Duodenal mucosa (tissue), 2 donors: ENCODE measurements around the gene GRK2.
"Not testable (repeated sequence)": the region's sequence is repeated elsewhere in the genome, so short reads cannot be mapped to it uniquely, and the experiment has no call there.

Experiments used
- H3K27ac ChIP-seq: one replicate; pipeline ENCODE4 v1.7.0; 2013; ENCODE audit warnings: low read depth, low read length
- H3K27me3 ChIP-seq, 2 donors: one replicate each; pipeline ENCODE4 v1.7.0; 2013; ENCODE audit warnings: low read length in 2 of 2, control low read depth in 1 of 2; ENCODE audit not compliant: insufficient read depth in 2 of 2, control insufficient read depth in 1 of 2
- H3K36me3 ChIP-seq, 2 donors: one replicate each; pipeline ENCODE4 v1.7.0; 2013; ENCODE audit warnings: low read length in 2 of 2, control low read depth in 1 of 2; ENCODE audit not compliant: insufficient read depth in 2 of 2, control insufficient read depth in 1 of 2
- H3K4me1 ChIP-seq, 2 donors: one replicate each; pipeline ENCODE4 v1.7.0; 2013; ENCODE audit warnings: low read length in 2 of 2, control low read depth in 1 of 2; ENCODE audit not compliant: insufficient read depth in 2 of 2, control insufficient read depth in 1 of 2
- H3K4me3 ChIP-seq, 2 donors: one replicate each; pipeline ENCODE4 v1.7.0; 2013; ENCODE audit warnings: low read length in 2 of 2, low read depth in 1 of 2
- H3K9ac ChIP-seq, 2 donors: one replicate each; pipeline ENCODE4 v1.7.0; 2013; ENCODE audit warnings: low read length in 2 of 2, low read depth in 1 of 2
- H3K9me3 ChIP-seq, 2 donors: one replicate each; pipeline ENCODE4 v1.7.0; 2013; ENCODE audit warnings: low read length in 2 of 2, control low read depth in 1 of 2; ENCODE audit not compliant: control insufficient read depth in 1 of 2

The GRK2 gene

DNA sequence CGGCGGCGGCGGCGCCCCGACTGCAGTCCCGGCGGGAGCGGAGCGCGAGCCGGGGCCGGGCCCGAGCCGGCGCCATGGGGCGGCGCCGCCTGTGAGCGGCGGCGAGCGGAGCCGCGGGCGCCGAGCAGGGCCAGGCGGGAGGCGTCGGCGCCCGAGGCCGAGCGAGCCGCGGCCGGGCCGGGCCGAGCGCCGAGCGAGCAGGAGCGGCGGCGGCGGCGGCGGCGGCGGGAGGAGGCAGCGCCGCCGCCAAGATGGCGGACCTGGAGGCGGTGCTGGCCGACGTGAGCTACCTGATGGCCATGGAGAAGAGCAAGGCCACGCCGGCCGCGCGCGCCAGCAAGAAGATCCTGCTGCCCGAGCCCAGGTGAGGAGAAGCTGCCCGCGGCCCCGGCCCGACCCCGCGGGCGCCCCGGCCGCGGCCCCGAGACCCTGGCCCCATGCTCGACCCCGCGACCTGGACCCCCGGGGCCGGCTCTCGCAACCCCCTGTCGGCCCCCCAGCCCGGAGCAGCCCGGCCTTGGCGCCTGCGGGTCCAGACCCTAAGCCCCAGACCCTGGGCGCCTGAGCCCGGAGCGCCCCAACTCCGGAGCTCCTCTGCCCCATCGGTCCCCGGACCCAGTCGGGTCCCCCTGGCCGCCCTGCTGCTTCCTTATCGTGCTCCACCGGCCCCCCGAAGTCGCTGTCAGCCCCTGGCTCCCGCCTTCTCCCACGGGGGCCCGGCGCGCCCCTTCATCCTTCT lies at the start of gene GRK2:
Gene GRK2 (plus strand): TSS at position 25 of the 739 bp plus-strand sequence. CDS start 227 bp downstream, at position 252.
- H3K36me3 ChIP-seq: peaks cover 5 to 16% of the 10 kb centered on the region in 2 donors
- H3K27ac ChIP-seq: peak within 1 kb of the TSS; percentile 90
- H3K27me3 ChIP-seq: no peaks in the 10 kb centered on the region
- peak within 1 kb of the TSS; percentile 79 to 94 for H3K4me3 ChIP-seq
- peaks cover 55 to 63% of the 10 kb centered on the region in 2 donors for H3K4me1 ChIP-seq
- H3K9ac ChIP-seq: peak within 1 kb of the TSS; percentile 94 to 95
- no peaks in the 10 kb centered on the region for H3K9me3 ChIP-seq

DNA sequence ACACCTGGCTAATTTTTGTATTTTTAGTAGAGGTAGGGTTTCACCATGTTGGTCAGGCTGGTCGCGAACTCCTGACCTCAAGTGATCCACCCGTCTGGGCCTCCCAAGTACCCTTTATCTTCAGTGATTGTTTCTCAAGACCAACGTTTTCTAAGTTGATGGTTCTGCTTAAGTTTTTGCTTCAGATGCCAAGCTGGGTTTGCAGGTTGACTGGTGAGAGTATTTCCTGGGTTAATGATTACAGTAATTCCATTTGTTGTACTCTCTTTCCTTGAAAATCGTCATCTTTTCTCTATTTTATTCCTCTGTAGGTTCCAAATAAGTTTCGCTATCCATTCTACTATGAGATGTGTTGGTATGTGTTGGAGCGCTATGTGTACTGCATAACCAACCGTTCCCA lies 38.5 kb upstream of the GRK2 start:
- Histone ChIP-seq H3K27me3 (no peaks in the 10 kb centered on the region), H3K4me1 (no peaks in the 10 kb centered on the region), H3K36me3 (peaks cover 12 to 54% of the 10 kb centered on the region in 2 donors), H3K27ac (no peak overlapping the region), H3K9ac (no peak overlapping the region), H3K4me3 (no peak overlapping the region), H3K9me3 (no peaks in the 10 kb centered on the region)

DNA sequence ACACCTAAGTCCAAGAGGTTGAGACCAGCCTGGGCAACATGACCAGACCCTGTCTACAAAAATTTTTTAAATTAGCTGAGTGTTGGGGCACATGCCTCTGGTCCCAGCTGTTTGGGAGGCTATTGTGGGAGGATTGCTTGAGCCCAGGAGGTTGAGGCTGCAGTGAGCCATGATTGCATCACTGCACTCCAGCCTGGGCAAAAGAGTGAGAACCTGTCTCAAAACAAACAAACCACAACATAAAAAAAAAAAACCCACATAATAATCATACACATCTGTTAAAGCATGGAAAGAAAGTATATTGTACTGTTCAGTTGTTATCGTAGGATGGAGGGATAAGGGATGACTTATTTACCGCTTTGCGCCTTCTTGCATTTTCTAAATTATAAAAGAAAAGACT lies 35.9 kb upstream of the GRK2 start:
- Histone ChIP-seq H3K27ac (no peak overlapping the region), H3K4me1 (no peaks in the 10 kb centered on the region), H3K9me3 (no peaks in the 10 kb centered on the region), H3K4me3 (no peak overlapping the region), H3K27me3 (no peaks in the 10 kb centered on the region), H3K36me3 (peaks cover 14 to 48% of the 10 kb centered on the region in 2 donors), H3K9ac (no peak overlapping the region)

DNA sequence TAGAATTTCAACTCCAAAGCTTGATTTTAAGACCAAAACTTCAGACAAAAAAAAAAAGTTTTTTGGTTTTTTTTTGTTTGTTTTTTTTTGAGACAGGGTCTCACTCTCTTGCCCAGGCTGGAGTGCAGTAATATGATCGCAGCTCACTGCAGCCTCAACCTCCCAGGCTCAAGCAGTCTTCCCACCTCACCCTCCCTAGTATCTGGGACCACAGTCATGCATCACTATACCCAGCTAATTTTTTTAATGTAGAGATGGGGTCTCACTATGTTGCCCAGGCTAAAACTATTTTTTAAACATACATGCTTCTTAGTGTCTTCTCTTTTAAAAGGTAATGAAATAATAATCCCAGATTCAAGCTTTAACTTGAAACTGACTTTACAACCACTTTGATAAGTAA lies 35.4 kb upstream of the GRK2 start:
- Histone ChIP-seq H3K9ac (no peak overlapping the region), H3K27ac (no peak overlapping the region), H3K4me1 (no peaks in the 10 kb centered on the region), H3K36me3 (peaks cover 14 to 45% of the 10 kb centered on the region in 2 donors), H3K9me3 (no peaks in the 10 kb centered on the region), H3K27me3 (no peaks in the 10 kb centered on the region), H3K4me3 (no peak overlapping the region)

DNA sequence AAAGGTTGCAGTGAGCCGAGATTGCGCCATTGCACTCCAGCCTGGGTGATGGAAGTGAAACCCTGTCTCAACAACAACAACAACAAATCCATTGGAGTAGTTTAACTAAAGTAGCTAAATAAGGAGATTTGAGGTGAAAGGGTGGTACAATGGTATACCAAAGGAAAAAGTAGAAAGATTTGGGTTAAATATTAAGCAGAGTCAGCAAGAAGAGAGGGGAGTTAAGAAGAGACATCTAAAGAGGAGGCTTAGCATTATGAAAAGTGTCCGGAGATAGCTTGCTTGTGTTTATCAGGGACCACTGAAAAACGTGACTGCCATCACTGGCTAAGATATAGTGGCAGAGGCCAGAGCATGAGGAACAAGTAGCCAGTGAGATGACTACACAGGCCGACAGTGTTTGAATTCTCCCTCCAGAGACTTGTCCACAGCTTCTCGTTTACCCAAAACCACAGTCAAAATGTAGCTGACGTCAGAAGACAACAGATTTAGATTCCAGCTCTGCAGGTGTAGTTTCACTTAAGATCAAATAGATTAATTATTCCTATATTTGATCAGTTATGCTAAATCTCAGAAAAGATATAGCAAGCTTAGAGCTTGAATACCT lies 32.6 kb upstream of the GRK2 start:
- Histone ChIP-seq H3K9ac (no peak overlapping the region), H3K27me3 (no peaks in the 10 kb centered on the region), H3K36me3 (peaks cover 10 to 30% of the 10 kb centered on the region in 2 donors), H3K4me1 (peaks cover under 1 to 4% of the 10 kb centered on the region in 2 donors), H3K9me3 (no peaks in the 10 kb centered on the region), H3K4me3 (no peak overlapping the region), H3K27ac (no peak overlapping the region)

DNA sequence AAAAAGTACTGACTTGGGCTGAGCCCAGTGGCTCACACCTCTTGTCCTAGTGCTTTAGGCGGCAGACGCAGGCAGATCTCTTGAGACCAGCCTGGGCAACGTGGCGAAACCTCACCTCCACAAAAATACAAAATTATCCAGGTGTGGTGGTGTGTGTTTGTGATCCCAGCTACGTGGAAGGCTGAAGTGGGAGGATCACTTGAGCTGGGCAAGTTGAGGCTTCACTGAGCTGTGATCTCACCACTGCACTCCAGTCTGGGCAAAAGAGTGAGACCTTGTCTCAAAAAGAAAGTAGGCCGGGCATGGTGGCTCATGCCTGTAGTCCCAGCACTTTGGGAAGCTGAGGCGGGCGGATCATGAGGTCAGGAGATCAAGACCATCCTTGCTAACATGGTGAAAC lies 31.7 kb upstream of the GRK2 start:
- Histone ChIP-seq H3K36me3 (peaks cover 10 to 22% of the 10 kb centered on the region in 2 donors), H3K4me1 (peaks cover 9 to 13% of the 10 kb centered on the region in 2 donors)
- H3K27ac ChIP-seq: not testable (repeated sequence)

DNA sequence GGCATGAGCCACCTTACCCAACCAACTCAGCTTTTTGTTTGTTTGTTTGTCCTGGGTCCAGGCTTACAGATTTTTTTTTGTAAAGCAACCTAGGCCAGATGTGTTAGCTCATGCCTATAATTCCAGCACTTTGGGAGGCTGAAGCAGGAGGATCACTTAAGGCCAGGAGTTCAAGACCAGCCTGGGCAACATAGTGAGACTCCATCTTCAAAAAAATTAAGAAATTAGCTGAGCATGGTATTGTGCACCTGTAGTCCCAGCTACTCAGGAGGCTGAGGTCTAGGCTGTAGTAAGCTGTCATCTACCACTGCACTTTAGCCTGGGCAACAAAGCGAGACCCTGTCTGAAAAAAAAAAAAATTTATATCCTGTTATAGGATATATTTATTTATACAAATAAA lies 28.7 kb upstream of the GRK2 start:
- Histone ChIP-seq H3K36me3 (peaks cover 3 to 5% of the 10 kb centered on the region in 2 donors), H3K9ac (no peak overlapping the region), H3K4me1 (peaks cover 25 to 32% of the 10 kb centered on the region in 2 donors), H3K9me3 (no peaks in the 10 kb centered on the region), H3K4me3 (no peak overlapping the region), H3K27ac (no peak overlapping the region), H3K27me3 (no peaks in the 10 kb centered on the region)

More for the DNA sequence above, 31.7 kb upstream of the GRK2 start:
- not testable (repeated sequence) for H3K4me3 ChIP-seq, H3K27me3 ChIP-seq, H3K9me3 ChIP-seq, H3K9ac ChIP-seq

DNA sequence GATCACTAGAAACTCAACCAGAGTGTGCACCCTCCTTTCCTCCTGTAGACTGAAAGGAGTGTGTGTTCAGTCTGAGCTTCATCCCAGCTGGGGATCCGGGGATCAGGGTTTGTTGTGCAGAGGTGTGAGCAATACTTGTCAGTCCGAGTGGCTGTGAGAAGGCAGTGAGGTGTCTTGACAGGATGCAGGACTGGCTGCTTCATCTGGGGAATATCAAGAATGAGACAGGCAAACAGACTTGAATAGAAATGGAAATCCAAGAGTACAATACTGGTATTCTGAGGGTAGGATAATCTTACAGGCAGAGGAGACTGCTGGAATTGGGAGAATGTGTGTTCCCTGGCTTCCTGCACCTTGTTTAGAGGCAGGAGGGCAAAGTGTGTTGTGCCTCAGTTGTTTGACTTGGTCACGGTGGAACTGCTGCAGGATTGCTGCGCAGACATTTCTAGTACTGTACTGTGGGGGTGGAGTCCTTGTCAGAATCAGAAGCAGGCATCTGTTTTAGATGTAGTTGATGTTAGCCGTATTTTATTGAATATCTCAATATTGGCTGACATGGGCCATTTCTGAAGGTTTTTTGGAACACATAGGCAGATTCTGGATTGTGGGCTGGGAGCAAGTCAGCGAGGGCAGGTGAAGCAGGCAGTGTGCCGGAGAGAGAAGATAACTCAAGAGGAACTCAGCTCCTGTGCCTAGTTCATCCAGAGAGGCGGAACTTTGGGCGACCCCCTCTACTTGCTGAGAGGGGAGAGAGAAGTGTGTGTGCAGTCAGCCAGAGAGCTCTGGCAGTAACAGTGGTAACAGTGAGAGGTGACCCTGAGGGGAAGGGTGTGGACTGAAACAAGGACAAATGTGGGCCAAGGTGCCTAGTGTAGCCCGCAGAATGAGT lies 27.1 kb upstream of the GRK2 start:
- Histone ChIP-seq H3K9ac (peak overlapping the region; percentile 37 to 57), H3K27me3 (no peaks in the 10 kb centered on the region), H3K4me3 (peak overlapping the region; percentile 76 to 89), H3K27ac (peak overlapping the region; percentile 17), H3K36me3 (peaks cover 14 to 19% of the 10 kb centered on the region in 2 donors), H3K4me1 (peaks cover 30 to 39% of the 10 kb centered on the region in 2 donors), H3K9me3 (no peaks in the 10 kb centered on the region)

DNA sequence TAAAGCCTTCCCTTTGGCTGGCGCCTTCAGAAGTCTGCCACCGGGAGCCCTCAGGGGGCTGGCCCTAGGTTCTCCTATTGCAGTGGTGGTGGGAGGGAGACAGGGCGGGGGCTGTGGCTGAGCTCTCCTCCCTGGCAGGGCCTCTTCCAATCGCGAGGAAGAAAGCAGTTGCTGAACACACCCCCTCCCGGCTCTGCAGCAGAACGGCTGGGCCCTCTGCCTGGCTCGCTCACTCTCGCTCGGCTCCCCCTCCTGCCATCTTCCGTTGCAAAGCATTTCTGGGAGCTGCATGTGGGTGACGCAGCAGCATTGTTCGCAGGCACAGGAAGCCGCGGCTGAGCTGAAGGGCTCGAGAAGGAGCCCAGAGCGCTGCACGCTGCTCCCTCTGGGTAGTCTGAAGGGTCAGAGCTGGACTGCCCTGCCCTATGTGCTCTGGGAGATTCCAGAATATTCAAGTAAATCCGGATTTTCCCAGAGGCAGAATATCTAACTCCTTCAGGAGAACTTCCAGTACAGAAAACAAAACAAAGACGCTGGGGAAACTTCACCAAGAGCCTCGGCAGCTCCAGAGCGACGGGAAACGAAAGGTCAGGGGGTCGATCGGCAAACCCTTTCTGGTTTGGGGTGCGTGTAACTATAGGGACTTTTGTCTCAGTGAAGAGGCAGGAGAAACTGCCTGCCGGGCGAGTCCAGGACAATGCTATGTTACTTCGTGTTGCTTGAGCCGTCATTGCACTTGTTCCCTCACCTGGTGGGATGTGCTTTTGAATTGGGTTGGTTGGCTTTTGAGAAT lies 26.3 kb upstream of the GRK2 start:
- Histone ChIP-seq H3K27ac (peak overlapping the region; percentile 88), H3K27me3 (no peaks in the 10 kb centered on the region), H3K9me3 (no peaks in the 10 kb centered on the region), H3K4me3 (peak overlapping the region; percentile 76 to 89), H3K9ac (peak overlapping the region; percentile 79 to 86), H3K36me3 (peaks cover 18 to 21% of the 10 kb centered on the region in 2 donors), H3K4me1 (peaks cover 30 to 39% of the 10 kb centered on the region in 2 donors)
